K562 (cell line): Measurements from ENCODE around the gene ITPR1. TPM values are rescaled to one million over a fixed set of nuclear protein-coding genes. Genes with fewer than 3 reads are reported as not detected.

Source experiments
- ATAC-seq: fragments of 200-7000 bp; cut with Tn5 transposase; 3 replicates; pipeline ENCODE4 v1.9.1; 2020; ENCODE audit warnings: moderate library complexity
- BruUV-seq: library from RNA; stranded (reverse); fragments of 400-500 nt; replicated peaks from 2 replicates; lab custom pipeline; 2021; lab: Mats Ljungman, UMichigan
- CTCF ChIA-PET: fragments of 300-600 bp; formaldehyde crosslinking; extraction: SDS; loops from one replicate; lab custom pipeline; 2021; ENCODE audit warnings: low intra/inter-chr PET ratio; lab: Yijun Ruan, JAX
- POLR2A ChIA-PET: fragments of 300-600, 350-650 bp; sonication (Branson Sonifier 250); formaldehyde crosslinking; extraction: SDS; loops from one replicate; lab custom pipeline; 2021; ENCODE audit warnings: antibody characterized with exemption, inconsistent platforms; lab: Yijun Ruan, JAX
- DNase-seq, 4 experiments: peaks; one replicate each; pipeline versions ENCODE4 v3.0.0 to v3.0.0-alpha.2; 2011 to 2018; ENCODE audit warnings: low spot score in 3 of 4, mixed read lengths in 3 of 4; ENCODE audit errors: extremely low read depth in 1 of 4
- FAIRE-seq: peaks from 2 replicates; lab custom pipeline; 2011; peaks lifted over from hg19 to GRCh38; lab: Jason Lieb, UNC
- H2AFZ ChIP-seq: 2 replicates; pipeline ENCODE4 v1.6.0; 2011; ENCODE audit warnings: low read depth, low read length, control low read depth, inconsistent platforms
- H3K27ac ChIP-seq: fragments of 200-600 bp; 3 replicates; pipeline ENCODE4 v1.8.0; 2011; ENCODE audit warnings: low read depth, mild to moderate bottlenecking, control low read depth, inconsistent platforms, low read length, moderate library complexity, mixed read lengths; ENCODE audit errors: extremely low read depth
- H3K27me3 ChIP-seq, 2 experiments: fragments of 300-600 bp in 1 of 2; 2 replicates in 1 of 2; 3 replicates in 1 of 2; pipeline versions ENCODE4 v1.6.0 to v1.8.0; 2011; ENCODE audit warnings: inconsistent platforms in 2 of 2, low read length in 2 of 2, mild to moderate bottlenecking in 1 of 2, mixed read lengths in 1 of 2, moderate library complexity in 1 of 2; ENCODE audit not compliant: control insufficient read depth in 2 of 2, insufficient read depth in 2 of 2
- H3K36me3 ChIP-seq: fragments of 300-600 bp; 3 replicates; pipeline ENCODE4 v1.8.0; 2011; ENCODE audit warnings: mild to moderate bottlenecking, low read length, inconsistent platforms; ENCODE audit not compliant: control insufficient read depth, insufficient read depth
- H3K4me1 ChIP-seq, 2 experiments: fragments of 200-600 bp in 1 of 2; replicated peaks in 1 of 2; 2 replicates in 1 of 2; 3 replicates in 1 of 2; pipeline versions ENCODE4 v1.5.1 to v1.8.0; 2011; ENCODE audit warnings: inconsistent platforms in 2 of 2, low read length in 2 of 2, mild to moderate bottlenecking in 1 of 2, mixed read lengths in 1 of 2, moderate library complexity in 1 of 2; ENCODE audit not compliant: control insufficient read depth in 2 of 2, insufficient read depth in 2 of 2
- H3K4me2 ChIP-seq: 2 replicates; pipeline ENCODE4 v1.6.1; 2011; ENCODE audit warnings: low read length, control low read depth, inconsistent platforms, mixed read lengths; ENCODE audit not compliant: insufficient read depth
- H3K4me3 ChIP-seq: fragments of 200-600 bp; sonication (generic), shearing (Covaris generic); 2 replicates; pipeline ENCODE4 v1.5.1; 2016; ENCODE audit warnings: control low read depth, inconsistent platforms
- H3K79me2 ChIP-seq: fragments of 200-600 bp; 3 replicates; pipeline ENCODE4 v1.8.0; 2011; ENCODE audit warnings: low read length, inconsistent platforms; ENCODE audit not compliant: control insufficient read depth, insufficient read depth
- H3K9ac ChIP-seq, 2 experiments: 2 replicates each; pipeline versions ENCODE4 v1.6.0 to v1.6.1; 2011; ENCODE audit warnings: low read depth in 2 of 2, low read length in 2 of 2, control low read depth in 1 of 2, inconsistent platforms in 1 of 2, mild to moderate bottlenecking in 1 of 2, mixed read lengths in 1 of 2; ENCODE audit not compliant: insufficient read depth in 1 of 2
- H3K9me1 ChIP-seq: one replicate; pipeline ENCODE4 v1.6.0; 2011; ENCODE audit warnings: inconsistent platforms, mild to moderate bottlenecking, low read length, moderate library complexity; ENCODE audit not compliant: control insufficient read depth, insufficient read depth
- H3K9me3 ChIP-seq: replicated peaks from 2 replicates; pipeline ENCODE4 v1.5.1; 2011; ENCODE audit warnings: low read depth, low read length, inconsistent platforms; ENCODE audit not compliant: control insufficient read depth, insufficient read depth
- H4K20me1 ChIP-seq: replicated peaks from 2 replicates; pipeline ENCODE4 v1.6.1; 2011; ENCODE audit warnings: low read length, inconsistent platforms, mixed read lengths; ENCODE audit not compliant: control insufficient read depth, insufficient read depth
- BMI1 ChIP-seq: fragments of 150-350 bp; IDR thresholded peaks from 2 replicates; pipeline ENCODE4 v1.6.1; 2014; ENCODE audit warnings: low read length
- ELF4 ChIP-seq: fragments of 450-650 bp; formaldehyde crosslinking; IDR thresholded peaks from 2 replicates; pipeline ENCODE4 v1.4.0; 2022; ENCODE audit warnings: missing genetic modification characterization
- HNRNPL ChIP-seq: fragments of 200-400 bp; formaldehyde crosslinking; IDR thresholded peaks from 2 replicates; pipeline ENCODE4 v1.6.1; 2017; ENCODE audit warnings: low read depth, mild to moderate bottlenecking, low read length
- IFI16 ChIP-seq: fragments of 250-450 bp; sonication (Bioruptor Pico); IDR thresholded peaks from 2 replicates; pipeline ENCODE4 v2.1.2; 2022; ENCODE audit warnings: mild to moderate bottlenecking, inconsistent platforms
- MCM2 ChIP-seq: fragments of 450-650 bp; IDR thresholded peaks from 2 replicates; pipeline ENCODE4 v1.6.1; 2017; ENCODE audit warnings: low read depth, mild to moderate bottlenecking
- NEUROD1 ChIP-seq: fragments of 150-350 bp; IDR thresholded peaks from 2 replicates; pipeline ENCODE4 v1.6.1; 2014; ENCODE audit warnings: borderline replicate concordance, low read length, low read depth; ENCODE audit not compliant: partially characterized antibody
- SRSF3 ChIP-seq: fragments of 200-400 bp; formaldehyde crosslinking; IDR thresholded peaks from 2 replicates; pipeline ENCODE4 v1.6.1; 2016; ENCODE audit warnings: mild to moderate bottlenecking, low read length, moderate library complexity; ENCODE audit not compliant: insufficient read depth
- XRCC3 ChIP-seq: fragments of 450-650 bp; IDR thresholded peaks from 2 replicates; pipeline ENCODE4 v1.6.1; 2017; ENCODE audit warnings: mild to moderate bottlenecking, moderate library complexity
- WGBS: fragments of 100-300 bp; shearing (Covaris generic); methylation state at CpG from one replicate; pipeline ENCODE4 v1.1.6; 2016; ENCODE audit warnings: low coverage, mixed read lengths; ENCODE audit not compliant: insufficient coverage; ENCODE audit errors: missing lambda C conversion rate; 5-methylcytosine and 5-hydroxymethylcytosine counted together
- in situ Hi-C: fragments of 300-500 bp; cut with MboI; formaldehyde crosslinking; loops from 4 replicates; pipeline ENCODE4 v1.15.0; 2018; ENCODE audit warnings: inconsistent platforms, mixed read lengths
- intact Hi-C: fragments of 100-400 bp; cut with micrococcal nuclease; formaldehyde crosslinking; loops from 2 replicates; pipeline ENCODE4 v1.14.2; 2022
- polyA plus RNA-seq, 8 experiments: library from polyadenylated mRNA; depleted of rRNA in 4 of 8; stranded (reverse) in 5 of 8; unstranded in 3 of 8; fragments of >200 nt; fragmentation: Nextera tagmentation in 2 of 8; fragmentation: Illumina TruSeq in 1 of 8; extraction: Ambion mirVana in 2 of 8; extraction: Trizol in 1 of 8; gene quantifications; 2 replicates each; pipeline versions ENCODE4 v1.2.1 to v1.2.3, GENCODE V29; 2011 to 2014; ENCODE audit warnings: inconsistent platforms in 1 of 8, missing spikeins in 1 of 8
- total RNA-seq, 7 experiments: library from RNA; depleted of rRNA in 6 of 7; stranded (reverse); fragments of >200 nt in 6 of 7; fragmentation: Illumina TruSeq in 2 of 7; extraction: Trizol in 2 of 7; gene quantifications; 2 replicates each; pipeline versions ENCODE4 v1.2.1 to v1.2.3, GENCODE V29; 2011 to 2021; ENCODE audit warnings: low replicate concordance in 1 of 7
- TF ChIP-seq, protein P1 (sequence below): sonication (generic); formaldehyde crosslinking; IDR thresholded peaks from 2 replicates; pipeline ENCODE4 v1.8.0; 2022; ENCODE audit warnings: mild to moderate bottlenecking, missing genetic modification reagents

The ITPR1 gene
- total and polyA plus RNA-seq, 9 of the 15 experiments (the other 6 are each of a cell fraction or from before 2014, with no cell fraction given): 22.4 to 40.0 (median 27.4) TPM

DNA sequence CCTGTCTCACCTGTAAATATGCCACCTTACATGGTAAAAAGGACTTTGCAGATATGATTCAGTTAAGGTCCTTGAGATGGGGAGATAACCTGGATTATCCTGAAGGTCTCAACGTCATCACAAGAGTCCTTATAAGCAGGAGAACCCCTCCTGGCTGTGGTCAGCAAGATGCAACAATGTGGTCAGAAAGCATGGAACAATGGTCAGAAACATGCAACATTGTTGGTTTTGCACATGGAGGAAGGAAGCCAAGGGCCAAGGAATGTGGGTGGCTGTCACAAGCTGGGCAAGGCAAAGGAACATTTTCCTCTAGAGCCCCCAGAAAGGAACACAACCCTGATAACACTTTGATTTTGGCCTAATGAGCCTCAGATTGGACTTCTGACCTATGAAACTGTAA lies 16.7 kb upstream of the ITPR1 start:
- Histone ChIP-seq H3K4me2 (no peak overlapping the region), H3K79me2 (no peaks in the 10 kb centered on the region), H3K9ac (no peak overlapping the region), H3K9me1 (no peaks in the 10 kb centered on the region), H3K27me3 (peaks cover 0 to 5% of the 10 kb centered on the region in 2 experiments; a peak in 1 of 5 replicates), H3K4me1 (peaks cover 8 to 10% of the 10 kb centered on the region in 2 experiments), H3K27ac (no peak overlapping the region), H2AFZ (no peak overlapping the region), H3K9me3 (no peaks in the 10 kb centered on the region), H4K20me1 (no peaks in the 10 kb centered on the region), H3K36me3 (no peaks in the 10 kb centered on the region), H3K4me3 (no peak overlapping the region)
- ChIA-PET CTCF (no interaction called here), POLR2A (interaction anchor here (1.7 to 5.9 kb wide), 2 partner anchors 11 to 17 kb away, joined by 4 to 49 read pairs; partner anchors contain the start of gene ITPR1)
- no peak for TF ChIP-seq HNRNPL
- no peak for TF ChIP-seq ELF4
- no peak for TF ChIP-seq MCM2
- TF ChIP-seq SRSF3: no peak
- TF ChIP-seq, protein P1, sequence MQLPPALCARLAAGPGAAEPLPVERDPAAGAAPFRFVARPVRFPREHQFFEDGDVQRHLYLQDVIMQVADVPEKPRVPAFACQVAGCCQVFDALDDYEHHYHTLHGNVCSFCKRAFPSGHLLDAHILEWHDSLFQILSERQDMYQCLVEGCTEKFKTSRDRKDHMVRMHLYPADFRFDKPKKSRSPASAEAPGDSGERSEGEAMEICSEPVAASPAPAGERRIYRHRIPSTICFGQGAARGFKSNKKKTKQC (CRISPR knock-in tag): no peak
- no peak for TF ChIP-seq BMI1
- no peak for TF ChIP-seq XRCC3
- TF ChIP-seq NEUROD1: no peak
- TF ChIP-seq IFI16 (CRISPR knock-in tag): no peak
- no TSS peak for BruUV-seq
- 0% methylated on average over 1 of the region's 1 CpG for WGBS
- DNase-seq: no peak
- intact Hi-C loops: no loop called here
- ATAC-seq: no peak
- no peak for FAIRE-seq
- in situ Hi-C loops: no loop called here
